ENCODE measurements around the gene HID1. TPM values are rescaled to one million over a fixed set of nuclear protein-coding genes. Genes with fewer than 3 reads are reported as not detected.

The HID1 gene
- total RNA-seq, 4 donors from 2014 or later: 2.9 to 11.6 (median 6.2) TPM

- WGBS, 2 donors: 50 to 54% methylated on average over 5 of the region's 6 CpGs
- no peak for DNase-seq (ENCODE audit: low spot score in 2 of 2)
- intact Hi-C loops (cut with DNase I; ENCODE audit: low total_unique reads): loop anchor here (2.0 kb wide), 1 partner anchor 37 kb away; no protein-coding TSS in a partner anchor
- TF ChIP-seq CTCF (IDR thresholded peaks at IDR 0.05) (no peak), POLR2A (IDR thresholded peaks at IDR 0.05) (no peak)
- H3K4me3 ChIP-seq (ENCODE audit: low read depth, poor library complexity, severe bottlenecking): no peak overlapping the region
These were observed 50.4 kb downstream of the HID1 start for GRCh38 chr17:74922172-74922571.

- intact Hi-C loops (cut with DNase I; ENCODE audit: low total_unique reads): loop anchor here (2.0 kb wide), 1 partner anchor 37 kb away; no protein-coding TSS in a partner anchor
- WGBS, 2 donors: 95% methylated on average over 2 of the region's 2 CpGs; no CpG with 5 or more reads in 1 of the 2 donors
- no peak for TF ChIP-seq CTCF (IDR thresholded peaks at IDR 0.05)
- no peak for TF ChIP-seq POLR2A (IDR thresholded peaks at IDR 0.05)
These were observed 50.8 kb downstream of the HID1 start for GRCh38 chr17:74921769-74922168.

GRCh38 chr17:74921026-74921681 is 51.4 kb downstream of the HID1 start:
- 30 to 36% methylated on average over 19 of the region's 19 CpGs for WGBS, 2 donors
- no peak for TF ChIP-seq POLR2A (IDR thresholded peaks at IDR 0.05)
- no peak for TF ChIP-seq CTCF (IDR thresholded peaks at IDR 0.05)
- no peak for DNase-seq (ENCODE audit: low spot score in 2 of 2)
- H3K4me3 ChIP-seq (ENCODE audit: low read depth, poor library complexity, severe bottlenecking): no peak overlapping the region
- intact Hi-C loops (cut with DNase I; ENCODE audit: low total_unique reads): no loop called here

More at GRCh38 chr17:74921769-74922168, 50.8 kb downstream of the HID1 start:
- no peak for DNase-seq (ENCODE audit: low spot score in 2 of 2)
- no peak overlapping the region for H3K4me3 ChIP-seq (ENCODE audit: low read depth, poor library complexity, severe bottlenecking)

- TF ChIP-seq CTCF (IDR thresholded peaks at IDR 0.05): no peak
- WGBS, 2 donors: 39 to 44% methylated on average over 5 to 6 of the region's 6 CpGs
- DNase-seq (ENCODE audit: low spot score in 2 of 2): no peak
- H3K4me3 ChIP-seq (ENCODE audit: low read depth, poor library complexity, severe bottlenecking): no peak overlapping the region
- intact Hi-C loops (cut with DNase I; ENCODE audit: low total_unique reads): no loop called here
These were observed 51.9 kb downstream of the HID1 start for GRCh38 chr17:74920642-74921025.

- H3K4me3 ChIP-seq (ENCODE audit: low read depth, poor library complexity, severe bottlenecking): no peak overlapping the region
- WGBS, 2 donors: 89 to 95% methylated on average over 26 to 27 of the region's 27 CpGs
- TF ChIP-seq POLR2A (IDR thresholded peaks at IDR 0.05) (no peak), CTCF (IDR thresholded peaks at IDR 0.05) (no peak)
- DNase-seq (ENCODE audit: low spot score in 2 of 2): no peak
- intact Hi-C loops (cut with DNase I; ENCODE audit: low total_unique reads): no loop called here
These were observed 52.3 kb downstream of the HID1 start for GRCh38 chr17:74920306-74920620.
